Erythroblast (primary cell): ENCODE measurements around the gene SCGB3A1.

ENCODE experiments used
- GATA1 ChIP-seq: IDR thresholded peaks from 2 replicates; pipeline ENCODE4 v1.6.1; 2011; ENCODE audit warnings: low read depth, mild to moderate bottlenecking, control low read depth, low read length, moderate library complexity
- POLR2A ChIP-seq: IDR thresholded peaks from 2 replicates; pipeline ENCODE4 v1.6.1; 2011; ENCODE audit warnings: mild to moderate bottlenecking, low read length

GRCh38 chr5:180626661-180627385 lies 35.5 kb upstream of the SCGB3A1 start:
- TF ChIP-seq POLR2A, result no peak
- TF ChIP-seq GATA1, result no peak
